HepG2 (cell line): Measurements from ENCODE around the gene ANKRD35. TPM values are rescaled to one million over a fixed set of nuclear protein-coding genes. Genes with fewer than 3 reads are reported as not detected.

Experiments
- ARID2 ChIP-seq: sonication (generic); formaldehyde crosslinking; IDR thresholded peaks from 2 replicates; pipeline ENCODE4 v1.8.1; 2022; ENCODE audit warnings: mild to moderate bottlenecking, missing genetic modification reagents, borderline replicate concordance
- ERF ChIP-seq: IDR thresholded peaks from 2 replicates; pipeline ENCODE4 v1.6.1; 2018; ENCODE audit warnings: missing biosample characterization, missing genetic modification reagents
- IRF9 ChIP-seq: sonication (generic); formaldehyde crosslinking; IDR thresholded peaks from 2 replicates; pipeline ENCODE4 v1.8.0; 2022; ENCODE audit warnings: missing genetic modification reagents, mild to moderate bottlenecking, borderline replicate concordance
- IRX3 ChIP-seq: sonication (generic); formaldehyde crosslinking; IDR thresholded peaks from 2 replicates; pipeline ENCODE4 v1.8.1; 2023; ENCODE audit warnings: mild to moderate bottlenecking, low read depth, missing genetic modification reagents, borderline replicate concordance
- JUN ChIP-seq: sonication (generic); formaldehyde crosslinking; IDR thresholded peaks from 2 replicates; pipeline ENCODE4 v1.4.0; 2020; ENCODE audit warnings: mild to moderate bottlenecking, missing genetic modification reagents
- KAT8 ChIP-seq: IDR thresholded peaks from 2 replicates; pipeline ENCODE4 v1.6.1; 2016; ENCODE audit warnings: missing genetic modification reagents, missing compliant biosample characterization
- POGZ ChIP-seq: sonication (generic); formaldehyde crosslinking; IDR thresholded peaks from 2 replicates; pipeline ENCODE4 v1.4.0; 2020; ENCODE audit warnings: mild to moderate bottlenecking, missing genetic modification reagents
- POLR2G ChIP-seq: fragments of 200-400 bp; formaldehyde crosslinking; IDR thresholded peaks from 2 replicates; pipeline ENCODE4 v1.6.1; 2018; ENCODE audit warnings: mild to moderate bottlenecking, low read depth, low read length, moderate library complexity
- RFXAP ChIP-seq: sonication (generic); formaldehyde crosslinking; IDR thresholded peaks from 2 replicates; pipeline ENCODE4 v1.4.0; 2020; ENCODE audit warnings: missing genetic modification reagents, borderline replicate concordance
- SATB2 ChIP-seq: sonication (generic); formaldehyde crosslinking; IDR thresholded peaks from 2 replicates; pipeline ENCODE4 v1.5.0; 2020; ENCODE audit warnings: missing genetic modification reagents
- TFE3 ChIP-seq: IDR thresholded peaks from 2 replicates; pipeline ENCODE4 v1.6.1; 2016
- YY1 ChIP-seq: IDR thresholded peaks from 2 replicates; pipeline ENCODE4 v1.6.1; 2011; ENCODE audit warnings: low read length, low read depth, moderate library complexity, mild to moderate bottlenecking; ENCODE audit not compliant: insufficient read depth, insufficient replicate concordance
- ZBTB46 ChIP-seq: sonication (generic); formaldehyde crosslinking; IDR thresholded peaks from 2 replicates; pipeline ENCODE4 v1.4.0; 2020; ENCODE audit warnings: mild to moderate bottlenecking, missing genetic modification reagents, borderline replicate concordance
- ZKSCAN5 ChIP-seq: sonication (generic); formaldehyde crosslinking; IDR thresholded peaks from 2 replicates; pipeline ENCODE4 v1.5.1; 2020; ENCODE audit warnings: mild to moderate bottlenecking, missing genetic modification reagents
- ZNF512B ChIP-seq: sonication (generic); formaldehyde crosslinking; IDR thresholded peaks from 2 replicates; pipeline ENCODE4 v1.5.1; 2020; ENCODE audit warnings: missing genetic modification reagents, mild to moderate bottlenecking, borderline replicate concordance
- ZNF574 ChIP-seq: sonication (generic); formaldehyde crosslinking; IDR thresholded peaks from 2 replicates; pipeline ENCODE4 v1.4.0; 2020; ENCODE audit warnings: missing genetic modification reagents
- ZSCAN31 ChIP-seq: sonication (generic); formaldehyde crosslinking; IDR thresholded peaks from 2 replicates; pipeline ENCODE4 v1.5.0; 2020; ENCODE audit warnings: low read depth, mild to moderate bottlenecking, missing genetic modification reagents
- polyA plus RNA-seq, 8 experiments: library from polyadenylated mRNA; depleted of rRNA in 3 of 8; stranded (reverse) in 7 of 8; unstranded in 1 of 8; fragments of >200 nt; fragmentation: Illumina TruSeq in 4 of 8; extraction: Trizol in 4 of 8; gene quantifications; 2 replicates each; pipeline versions ENCODE4 v1.2.1 to v1.2.3, GENCODE V29; 2011 to 2016; ENCODE audit warnings: low read depth in 4 of 8, missing spikeins in 1 of 8, mixed read lengths in 1 of 8; ENCODE audit not compliant: insufficient read depth in 1 of 8
- total RNA-seq, 5 experiments: library from RNA; depleted of rRNA; stranded (reverse); fragments of >200 nt; fragmentation: Illumina TruSeq; extraction: Trizol; gene quantifications; 2 replicates each; pipeline ENCODE4 v1.2.3, GENCODE V29; 2016; ENCODE audit warnings: low read depth in 1 of 5

The ANKRD35 gene
- total and polyA plus RNA-seq, 2 of the 13 experiments (the other 11 are each of a cell fraction or from before 2014, with no cell fraction given), result 0.02 TPM; not detected in 1

- no peak for TF ChIP-seq TFE3
- TF ChIP-seq ARID2 (CRISPR knock-in tag), result no peak
- TF ChIP-seq ZNF574 (CRISPR knock-in tag), result peak; percentile 69
- 0 out of 2 replicates have a peak, but pooled peaks have one; percentile 48 for TF ChIP-seq SATB2
- TF ChIP-seq ZBTB46 (CRISPR knock-in tag), result no peak
- TF ChIP-seq ZSCAN31 (CRISPR knock-in tag), result no peak; the same call in 1 of the 2 replicates
- no peak for TF ChIP-seq JUN (CRISPR knock-in tag)
- TF ChIP-seq RFXAP (CRISPR knock-in tag), result 0 out of 2 replicates have a peak, but pooled peaks have one; percentile 69
- peak; percentile 94 for TF ChIP-seq YY1
- 0 out of 2 replicates have a peak, but pooled peaks have one; percentile 20 for TF ChIP-seq ZKSCAN5
- peak; percentile 63 for TF ChIP-seq POGZ
- TF ChIP-seq ZNF512B (CRISPR knock-in tag), result 0 out of 2 replicates have a peak, but pooled peaks have one; percentile 37
- TF ChIP-seq ERF (CRISPR knock-in tag), result no peak
- TF ChIP-seq POLR2G, result peak; percentile 36
- 0 out of 2 replicates have a peak, but pooled peaks have one; percentile 8 for TF ChIP-seq IRF9
- TF ChIP-seq IRX3, result no peak
- peak; percentile 67; the same call in 1 of the 2 replicates for TF ChIP-seq KAT8
Observed at GRCh38 chr1:145858901-145859490, 26.7 kb downstream of the ANKRD35 start, which contains the start of gene PIAS3 (continued).
